HepG2 (cell line): ENCODE measurements around the gene ALCAM. TPM values are rescaled to one million over a fixed set of nuclear protein-coding genes. Genes with fewer than 3 reads are reported as not detected.
A peak's percentile ranks its signal among the peaks of the same experiment; 100 is the strongest.

ENCODE experiments used
- NCOR1 ChIP-seq: fragments of 200-600 bp; sonication (generic); IDR thresholded peaks from 2 replicates; pipeline ENCODE4 v1.7.0; 2017; ENCODE audit warnings: antibody characterized with exemption, low read length, borderline replicate concordance
- THAP8 ChIP-seq: sonication (generic); formaldehyde crosslinking; IDR thresholded peaks from 2 replicates; pipeline ENCODE4 v1.5.1; 2020; ENCODE audit warnings: missing genetic modification reagents, mild to moderate bottlenecking, borderline replicate concordance
- U2AF2 ChIP-seq: fragments of 200-400 bp; formaldehyde crosslinking; IDR thresholded peaks from 2 replicates; pipeline ENCODE4 v1.6.1; 2017; ENCODE audit warnings: low read depth, mild to moderate bottlenecking, low read length
- XRCC5 ChIP-seq: fragments of 200-400 bp; formaldehyde crosslinking; optimal IDR thresholded peaks from 2 replicates; pipeline ENCODE3; 2017; ENCODE audit warnings: mild to moderate bottlenecking, low read length
- ZNF251 ChIP-seq: sonication (generic); formaldehyde crosslinking; IDR thresholded peaks from 2 replicates; pipeline ENCODE4 v1.9.0; 2021; ENCODE audit warnings: mild to moderate bottlenecking, missing genetic modification reagents
- ZNF337 ChIP-seq: sonication (generic); formaldehyde crosslinking; IDR thresholded peaks from 2 replicates; pipeline ENCODE4 v1.5.1; 2020; ENCODE audit warnings: missing genetic modification reagents, low read depth, mild to moderate bottlenecking, borderline replicate concordance
- polyA plus RNA-seq, 8 experiments: library from polyadenylated mRNA; depleted of rRNA in 3 of 8; stranded (reverse) in 7 of 8; unstranded in 1 of 8; fragments of >200 nt; fragmentation: Illumina TruSeq in 4 of 8; extraction: Trizol in 4 of 8; gene quantifications; 2 replicates each; pipeline versions ENCODE4 v1.2.1 to v1.2.3, GENCODE V29; 2011 to 2016; ENCODE audit warnings: low read depth in 4 of 8, missing spikeins in 1 of 8, mixed read lengths in 1 of 8; ENCODE audit not compliant: insufficient read depth in 1 of 8
- total RNA-seq, 5 experiments: library from RNA; depleted of rRNA; stranded (reverse); fragments of >200 nt; fragmentation: Illumina TruSeq; extraction: Trizol; gene quantifications; 2 replicates each; pipeline ENCODE4 v1.2.3, GENCODE V29; 2016; ENCODE audit warnings: low read depth in 1 of 5
- TF ChIP-seq, protein P1 (sequence below): sonication (generic); formaldehyde crosslinking; IDR thresholded peaks from 2 replicates; pipeline ENCODE4 v1.5.1; 2020; ENCODE audit warnings: mild to moderate bottlenecking, missing genetic modification reagents, moderate library complexity
- TF ChIP-seq, protein P2 (sequence below): IDR thresholded peaks from 2 replicates; pipeline ENCODE4 v1.6.1; 2016; ENCODE audit warnings: low read depth
- TF ChIP-seq, protein P3 (sequence below): sonication (generic); formaldehyde crosslinking; IDR thresholded peaks from 2 replicates; pipeline ENCODE4 v1.4.0; 2020; ENCODE audit warnings: missing genetic modification reagents; ENCODE audit errors: not compliant biosample characterization
- TF ChIP-seq, protein P4 (sequence below): sonication (generic); formaldehyde crosslinking; IDR thresholded peaks from 2 replicates; pipeline ENCODE4 v1.4.0; 2020; ENCODE audit warnings: missing genetic modification reagents, borderline replicate concordance
- TF ChIP-seq, protein P5 (sequence below): sonication (generic); formaldehyde crosslinking; IDR thresholded peaks from 2 replicates; pipeline ENCODE4 v1.8.1; 2023; ENCODE audit warnings: mild to moderate bottlenecking, moderate library complexity, missing genetic modification reagents

The ALCAM gene
- total and polyA plus RNA-seq, 2 of the 13 experiments (the other 11 are each of a cell fraction or from before 2014, with no cell fraction given) = 26.0 to 33.1 TPM

DNA sequence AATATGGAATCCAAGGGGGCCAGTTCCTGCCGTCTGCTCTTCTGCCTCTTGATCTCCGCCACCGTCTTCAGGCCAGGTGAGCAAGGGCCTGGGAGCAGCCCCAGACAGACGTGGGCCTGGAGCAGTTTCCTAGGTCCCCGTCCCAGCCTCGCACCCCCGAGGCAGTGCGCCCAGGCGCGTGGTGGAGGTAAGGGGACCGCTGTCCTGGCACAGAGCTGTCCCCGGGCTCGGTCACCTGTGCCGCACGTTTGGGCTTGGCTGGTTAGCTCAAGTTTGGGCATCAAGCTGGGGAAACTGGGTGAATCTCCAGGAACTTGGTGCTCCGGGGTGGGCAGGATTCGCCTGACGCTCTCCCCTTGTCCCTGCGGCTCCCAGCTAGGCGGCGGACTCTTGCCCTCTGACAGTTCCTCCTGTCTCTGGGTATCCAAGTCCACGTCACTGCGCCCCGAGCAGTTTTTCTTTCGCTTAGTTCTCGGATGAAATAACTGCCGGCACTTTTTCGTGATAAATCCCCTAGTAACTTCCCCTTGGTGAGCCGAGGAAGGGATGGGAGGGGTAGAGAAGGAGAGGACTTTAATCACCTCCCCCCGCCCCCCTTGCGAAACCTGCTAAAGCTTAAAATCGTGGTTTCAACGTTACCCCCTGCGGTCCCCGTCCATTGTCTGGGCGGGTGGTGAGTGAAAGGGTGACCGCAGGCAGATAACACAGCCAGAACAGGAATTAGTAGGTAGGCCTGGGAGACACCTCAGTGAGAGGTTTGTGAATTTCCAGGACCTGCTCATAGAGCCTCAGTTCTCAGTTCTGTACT, 901 bp downstream of the ALCAM start (continued):
- TF ChIP-seq, protein P1, sequence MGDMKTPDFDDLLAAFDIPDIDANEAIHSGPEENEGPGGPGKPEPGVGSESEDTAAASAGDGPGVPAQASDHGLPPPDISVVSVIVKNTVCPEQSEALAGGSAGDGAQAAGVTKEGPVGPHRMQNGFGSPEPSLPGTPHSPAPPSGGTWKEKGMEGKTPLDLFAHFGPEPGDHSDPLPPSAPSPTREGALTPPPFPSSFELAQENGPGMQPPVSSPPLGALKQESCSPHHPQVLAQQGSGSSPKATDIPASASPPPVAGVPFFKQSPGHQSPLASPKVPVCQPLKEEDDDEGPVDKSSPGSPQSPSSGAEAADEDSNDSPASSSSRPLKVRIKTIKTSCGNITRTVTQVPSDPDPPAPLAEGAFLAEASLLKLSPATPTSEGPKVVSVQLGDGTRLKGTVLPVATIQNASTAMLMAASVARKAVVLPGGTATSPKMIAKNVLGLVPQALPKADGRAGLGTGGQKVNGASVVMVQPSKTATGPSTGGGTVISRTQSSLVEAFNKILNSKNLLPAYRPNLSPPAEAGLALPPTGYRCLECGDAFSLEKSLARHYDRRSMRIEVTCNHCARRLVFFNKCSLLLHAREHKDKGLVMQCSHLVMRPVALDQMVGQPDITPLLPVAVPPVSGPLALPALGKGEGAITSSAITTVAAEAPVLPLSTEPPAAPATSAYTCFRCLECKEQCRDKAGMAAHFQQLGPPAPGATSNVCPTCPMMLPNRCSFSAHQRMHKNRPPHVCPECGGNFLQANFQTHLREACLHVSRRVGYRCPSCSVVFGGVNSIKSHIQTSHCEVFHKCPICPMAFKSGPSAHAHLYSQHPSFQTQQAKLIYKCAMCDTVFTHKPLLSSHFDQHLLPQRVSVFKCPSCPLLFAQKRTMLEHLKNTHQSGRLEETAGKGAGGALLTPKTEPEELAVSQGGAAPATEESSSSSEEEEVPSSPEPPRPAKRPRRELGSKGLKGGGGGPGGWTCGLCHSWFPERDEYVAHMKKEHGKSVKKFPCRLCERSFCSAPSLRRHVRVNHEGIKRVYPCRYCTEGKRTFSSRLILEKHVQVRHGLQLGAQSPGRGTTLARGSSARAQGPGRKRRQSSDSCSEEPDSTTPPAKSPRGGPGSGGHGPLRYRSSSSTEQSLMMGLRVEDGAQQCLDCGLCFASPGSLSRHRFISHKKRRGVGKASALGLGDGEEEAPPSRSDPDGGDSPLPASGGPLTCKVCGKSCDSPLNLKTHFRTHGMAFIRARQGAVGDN (CRISPR knock-in tag) = peak; percentile 81
- TF ChIP-seq, protein P2, sequence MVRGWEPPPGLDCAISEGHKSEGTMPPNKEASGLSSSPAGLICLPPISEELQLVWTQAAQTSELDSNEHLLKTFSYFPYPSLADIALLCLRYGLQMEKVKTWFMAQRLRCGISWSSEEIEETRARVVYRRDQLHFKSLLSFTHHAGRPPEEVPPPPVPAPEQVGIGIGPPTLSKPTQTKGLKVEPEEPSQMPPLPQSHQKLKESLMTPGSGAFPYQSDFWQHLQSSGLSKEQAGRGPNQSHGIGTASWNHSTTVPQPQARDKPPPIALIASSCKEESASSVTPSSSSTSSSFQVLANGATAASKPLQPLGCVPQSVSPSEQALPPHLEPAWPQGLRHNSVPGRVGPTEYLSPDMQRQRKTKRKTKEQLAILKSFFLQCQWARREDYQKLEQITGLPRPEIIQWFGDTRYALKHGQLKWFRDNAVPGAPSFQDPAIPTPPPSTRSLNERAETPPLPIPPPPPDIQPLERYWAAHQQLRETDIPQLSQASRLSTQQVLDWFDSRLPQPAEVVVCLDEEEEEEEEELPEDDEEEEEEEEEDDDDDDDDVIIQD (CRISPR knock-in tag) = no peak
- TF ChIP-seq, protein P3, sequence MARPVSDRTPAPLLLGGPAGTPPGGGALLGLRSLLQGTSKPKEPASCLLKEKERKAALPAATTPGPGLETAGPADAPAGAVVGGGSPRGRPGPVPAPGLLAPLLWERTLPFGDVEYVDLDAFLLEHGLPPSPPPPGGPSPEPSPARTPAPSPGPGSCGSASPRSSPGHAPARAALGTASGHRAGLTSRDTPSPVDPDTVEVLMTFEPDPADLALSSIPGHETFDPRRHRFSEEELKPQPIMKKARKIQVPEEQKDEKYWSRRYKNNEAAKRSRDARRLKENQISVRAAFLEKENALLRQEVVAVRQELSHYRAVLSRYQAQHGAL = no peak
- no peak for TF ChIP-seq THAP8 (CRISPR knock-in tag)
- no peak for TF ChIP-seq XRCC5
- no peak for TF ChIP-seq ZNF337 (CRISPR knock-in tag)
- TF ChIP-seq ZNF251 (CRISPR knock-in tag) = no peak
- TF ChIP-seq, protein P4, sequence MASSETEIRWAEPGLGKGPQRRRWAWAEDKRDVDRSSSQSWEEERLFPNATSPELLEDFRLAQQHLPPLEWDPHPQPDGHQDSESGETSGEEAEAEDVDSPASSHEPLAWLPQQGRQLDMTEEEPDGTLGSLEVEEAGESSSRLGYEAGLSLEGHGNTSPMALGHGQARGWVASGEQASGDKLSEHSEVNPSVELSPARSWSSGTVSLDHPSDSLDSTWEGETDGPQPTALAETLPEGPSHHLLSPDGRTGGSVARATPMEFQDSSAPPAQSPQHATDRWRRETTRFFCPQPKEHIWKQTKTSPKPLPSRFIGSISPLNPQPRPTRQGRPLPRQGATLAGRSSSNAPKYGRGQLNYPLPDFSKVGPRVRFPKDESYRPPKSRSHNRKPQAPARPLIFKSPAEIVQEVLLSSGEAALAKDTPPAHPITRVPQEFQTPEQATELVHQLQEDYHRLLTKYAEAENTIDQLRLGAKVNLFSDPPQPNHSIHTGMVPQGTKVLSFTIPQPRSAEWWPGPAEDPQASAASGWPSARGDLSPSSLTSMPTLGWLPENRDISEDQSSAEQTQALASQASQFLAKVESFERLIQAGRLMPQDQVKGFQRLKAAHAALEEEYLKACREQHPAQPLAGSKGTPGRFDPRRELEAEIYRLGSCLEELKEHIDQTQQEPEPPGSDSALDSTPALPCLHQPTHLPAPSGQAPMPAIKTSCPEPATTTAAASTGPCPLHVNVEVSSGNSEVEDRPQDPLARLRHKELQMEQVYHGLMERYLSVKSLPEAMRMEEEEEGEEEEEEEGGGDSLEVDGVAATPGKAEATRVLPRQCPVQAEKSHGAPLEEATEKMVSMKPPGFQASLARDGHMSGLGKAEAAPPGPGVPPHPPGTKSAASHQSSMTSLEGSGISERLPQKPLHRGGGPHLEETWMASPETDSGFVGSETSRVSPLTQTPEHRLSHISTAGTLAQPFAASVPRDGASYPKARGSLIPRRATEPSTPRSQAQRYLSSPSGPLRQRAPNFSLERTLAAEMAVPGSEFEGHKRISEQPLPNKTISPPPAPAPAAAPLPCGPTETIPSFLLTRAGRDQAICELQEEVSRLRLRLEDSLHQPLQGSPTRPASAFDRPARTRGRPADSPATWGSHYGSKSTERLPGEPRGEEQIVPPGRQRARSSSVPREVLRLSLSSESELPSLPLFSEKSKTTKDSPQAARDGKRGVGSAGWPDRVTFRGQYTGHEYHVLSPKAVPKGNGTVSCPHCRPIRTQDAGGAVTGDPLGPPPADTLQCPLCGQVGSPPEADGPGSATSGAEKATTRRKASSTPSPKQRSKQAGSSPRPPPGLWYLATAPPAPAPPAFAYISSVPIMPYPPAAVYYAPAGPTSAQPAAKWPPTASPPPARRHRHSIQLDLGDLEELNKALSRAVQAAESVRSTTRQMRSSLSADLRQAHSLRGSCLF = no peak
- TF ChIP-seq NCOR1 = peak; percentile 45; the same call in 1 of the 2 replicates
- TF ChIP-seq U2AF2 = no peak
- TF ChIP-seq, protein P5, sequence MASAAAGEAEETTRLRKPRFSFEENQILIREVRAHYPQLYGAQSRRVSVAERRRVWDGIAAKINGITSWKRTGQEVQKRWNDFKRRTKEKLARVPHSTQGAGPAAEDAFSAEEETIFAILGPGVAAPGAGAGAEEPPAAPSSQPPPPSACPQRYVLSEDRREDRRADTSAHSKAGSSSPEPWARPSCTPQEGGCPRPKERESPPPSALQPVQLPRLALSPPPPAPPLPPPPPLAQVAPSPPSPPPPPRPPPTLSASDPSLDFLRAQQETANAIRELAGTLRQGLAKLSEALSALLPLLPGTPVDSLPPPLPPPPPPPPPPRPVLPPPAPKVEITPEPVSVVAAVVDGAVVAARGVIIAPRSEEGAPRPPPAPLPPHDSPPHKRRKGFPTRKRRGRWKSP (CRISPR knock-in tag) = no peak
